GM23248 (cell line): ENCODE results near the gene SYNPR. TPM values are rescaled to one million over a fixed set of nuclear protein-coding genes. Genes with fewer than 3 reads are reported as not detected.

ENCODE experiments used
- DNase-seq: peaks from one replicate; pipeline ENCODE4 v3.0.0-alpha.2; 2015
- H2AFZ ChIP-seq: fragments of 200-600 bp; sonication (generic); 2 replicates; pipeline ENCODE4 v1.6.1; 2016; ENCODE audit warnings: antibody characterized with exemption
- H3F3A ChIP-seq: fragments of 200-600 bp; sonication (generic); 2 replicates; pipeline ENCODE4 v1.6.1; 2016; ENCODE audit warnings: mild to moderate bottlenecking, antibody characterized with exemption, mixed run types; ENCODE audit not compliant: insufficient read depth
- H3K27ac ChIP-seq: fragments of 200-600 bp; sonication (generic); 2 replicates; pipeline ENCODE4 v1.5.1; 2016; ENCODE audit warnings: mild to moderate bottlenecking
- H3K27me3 ChIP-seq: fragments of 200-600 bp; sonication (generic); replicated peaks from 2 replicates; pipeline ENCODE4 v1.6.1; 2016; ENCODE audit warnings: mild to moderate bottlenecking; ENCODE audit not compliant: insufficient read depth
- H3K36me3 ChIP-seq: fragments of 200-600 bp; sonication (generic); 2 replicates; pipeline ENCODE4 v1.6.1; 2016; ENCODE audit warnings: low read depth, mild to moderate bottlenecking
- H3K4me1 ChIP-seq: fragments of 200-600 bp; sonication (generic); 2 replicates; pipeline ENCODE4 v1.6.1; 2016; ENCODE audit warnings: mild to moderate bottlenecking; ENCODE audit not compliant: insufficient read depth
- H3K4me2 ChIP-seq: fragments of 200-600 bp; sonication (generic); one replicate; pipeline ENCODE4 v1.6.1; 2016; ENCODE audit warnings: mild to moderate bottlenecking; ENCODE audit not compliant: unreplicated experiment
- H3K4me3 ChIP-seq: fragments of 200-600 bp; sonication (generic); 2 replicates; pipeline ENCODE4 v1.5.1; 2016; ENCODE audit warnings: mild to moderate bottlenecking
- H3K79me2 ChIP-seq: fragments of 200-600 bp; sonication (generic); 2 replicates; pipeline ENCODE4 v1.6.1; 2016; ENCODE audit warnings: mild to moderate bottlenecking; ENCODE audit not compliant: insufficient read depth
- H3K9ac ChIP-seq: fragments of 200-600 bp; sonication (generic); 2 replicates; pipeline ENCODE4 v1.6.1; 2016; ENCODE audit warnings: mild to moderate bottlenecking
- H3K9me2 ChIP-seq: fragments of 200-600 bp; sonication (generic); 2 replicates; pipeline ENCODE4 v1.6.1; 2016; ENCODE audit warnings: mixed run types, mild to moderate bottlenecking, moderate library complexity; ENCODE audit not compliant: insufficient read depth
- H3K9me3 ChIP-seq: fragments of 200-600 bp; sonication (generic); one replicate; pipeline ENCODE4 v1.6.1; 2017; ENCODE audit warnings: low read depth
- H4K20me1 ChIP-seq: fragments of 200-600 bp; sonication (generic); 2 replicates; pipeline ENCODE4 v1.6.0; 2016; ENCODE audit not compliant: insufficient read depth
- EZH2 ChIP-seq: fragments of 200-600 bp; sonication (generic); IDR thresholded peaks from 2 replicates; pipeline ENCODE4 v1.6.1; 2018; ENCODE audit warnings: antibody characterized with exemption, mild to moderate bottlenecking; ENCODE audit not compliant: insufficient read depth, poor library complexity, severe bottlenecking
- EZH2phosphoT487 ChIP-seq: fragments of 200-600 bp; sonication (generic); IDR thresholded peaks from 2 replicates; pipeline ENCODE4 v1.6.1; 2018; ENCODE audit warnings: antibody characterized with exemption, moderate library complexity, mild to moderate bottlenecking, low read depth; ENCODE audit not compliant: insufficient read depth
- WGBS, 2 experiments: methylation state at CpG; one replicate each; pipeline ENCODE4 v1.1.6; 2015 to 2017; ENCODE audit warnings: low lambda C conversion rate in 2 of 2, low coverage in 1 of 2; ENCODE audit errors: missing lambda C conversion rate in 2 of 2; 5-methylcytosine and 5-hydroxymethylcytosine counted together
- in situ Hi-C: fragments of 300-500 bp; cut with MboI; formaldehyde crosslinking; loops from 2 replicates; pipeline ENCODE4 v1.15.0; 2020
- polyA plus RNA-seq: library from polyadenylated mRNA; unstranded; fragments of >200 nt; fragmentation: Nextera tagmentation; extraction: Ambion mirVana; gene quantifications from 2 replicates; pipeline ENCODE4 v1.2.1, GENCODE V29; 2016
- total RNA-seq: library from RNA; depleted of rRNA; stranded (reverse); fragments of >200 nt; shearing (Covaris generic); gene quantifications from 2 replicates; pipeline ENCODE4 v1.2.3, GENCODE V29; 2014

SYNPR gene
- total and polyA plus RNA-seq, 2 experiments from 2014 or later: not detected

DNA sequence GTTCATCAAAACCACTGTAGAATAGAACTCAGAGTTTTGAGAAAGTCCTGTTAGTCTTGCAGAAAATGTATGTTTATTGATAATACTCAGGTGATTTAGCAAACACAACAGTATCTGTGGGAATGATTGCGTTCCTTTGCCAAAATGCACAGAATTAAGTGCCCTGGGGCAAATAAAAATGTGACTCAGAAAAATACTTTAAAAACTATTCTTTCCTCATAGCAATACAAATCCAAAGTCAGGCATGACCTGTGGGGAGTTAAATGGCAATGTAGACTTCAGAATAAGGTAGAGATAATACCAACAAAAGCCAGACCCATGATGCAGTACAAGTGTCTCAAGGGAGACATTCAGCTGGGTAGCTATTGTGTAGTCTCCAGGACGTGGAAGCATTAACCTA, 302.0 kb downstream of the SYNPR start:
- no peaks in the 10 kb centered on the region for H4K20me1 ChIP-seq
- H3K4me2 ChIP-seq: no peak overlapping the region
- H3K9me3 ChIP-seq: no peaks in the 10 kb centered on the region
- no peaks in the 10 kb centered on the region for H3K27me3 ChIP-seq
- no peak overlapping the region for H3K4me3 ChIP-seq
- 64 to 73% methylated on average over 2 of the region's 2 CpGs for WGBS, 2 experiments
- H3F3A ChIP-seq: no peaks in the 10 kb centered on the region
- H2AFZ ChIP-seq: no peak overlapping the region
- no peak overlapping the region for H3K27ac ChIP-seq
- no peak overlapping the region for H3K9ac ChIP-seq
- in situ Hi-C loops: no loop called here
- TF ChIP-seq EZH2 (no peak), EZH2phosphoT487 (no peak)
- 0 out of 2 replicates have a peak, but pooled peaks cover 4% of the 10 kb centered on the region for H3K9me2 ChIP-seq
- no peaks in the 10 kb centered on the region for H3K36me3 ChIP-seq
- H3K4me1 ChIP-seq: peaks cover 9% of the 10 kb centered on the region; the same call in 1 of the 2 replicates
- no peaks in the 10 kb centered on the region for H3K79me2 ChIP-seq
- no peak for DNase-seq

GRCh38 chr3:63582943-63583500, 304.9 kb downstream of the SYNPR start:
- no peaks in the 10 kb centered on the region for H3K27me3 ChIP-seq
- TF ChIP-seq EZH2 (no peak), EZH2phosphoT487 (no peak)
- H3K9ac ChIP-seq: no peak overlapping the region
- H2AFZ ChIP-seq: no peak overlapping the region
- H3K36me3 ChIP-seq: no peaks in the 10 kb centered on the region
- no peak overlapping the region for H3K4me3 ChIP-seq
- peaks cover 9% of the 10 kb centered on the region; the same call in 1 of the 2 replicates for H3K4me1 ChIP-seq
- H3K9me3 ChIP-seq: no peaks in the 10 kb centered on the region
- no peaks in the 10 kb centered on the region for H3K79me2 ChIP-seq
- H3F3A ChIP-seq: no peaks in the 10 kb centered on the region
- WGBS, 2 experiments: 82 to 92% methylated on average over 3 of the region's 3 CpGs
- H4K20me1 ChIP-seq: no peaks in the 10 kb centered on the region
- no peak overlapping the region for H3K27ac ChIP-seq
- 0 out of 2 replicates have a peak, but pooled peaks cover 4% of the 10 kb centered on the region for H3K9me2 ChIP-seq
- in situ Hi-C loops: no loop called here
- H3K4me2 ChIP-seq: no peak overlapping the region
- peak; percentile 29 for DNase-seq

DNA sequence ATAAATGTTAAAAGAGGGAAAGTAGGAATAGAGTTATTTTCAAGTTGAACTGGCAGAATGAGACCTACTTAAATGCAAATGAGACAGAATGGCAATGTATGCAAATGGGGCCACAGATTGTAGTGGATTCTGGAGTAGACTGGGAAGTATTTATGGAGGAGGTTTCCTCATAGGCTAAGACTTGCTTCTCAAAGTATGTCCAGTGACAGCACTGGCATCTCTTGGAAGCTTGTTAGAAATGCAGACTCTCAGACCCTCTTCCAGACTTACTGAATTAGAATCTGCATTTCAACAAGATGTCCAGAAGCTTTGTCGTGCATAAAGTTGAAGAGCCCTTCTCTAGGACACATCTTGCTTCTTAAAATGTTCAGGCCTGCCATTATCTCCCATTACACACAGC, 306.6 kb downstream of the SYNPR start:
- no peak overlapping the region for H3K27ac ChIP-seq
- in situ Hi-C loops: no loop called here
- no peak overlapping the region for H3K4me3 ChIP-seq
- no peaks in the 10 kb centered on the region for H3F3A ChIP-seq
- H3K9me3 ChIP-seq: no peaks in the 10 kb centered on the region
- H3K9me2 ChIP-seq: 0 out of 2 replicates have a peak, but pooled peaks cover 4% of the 10 kb centered on the region
- H3K36me3 ChIP-seq: no peaks in the 10 kb centered on the region
- no peak overlapping the region for H3K4me2 ChIP-seq
- no peaks in the 10 kb centered on the region for H3K79me2 ChIP-seq
- WGBS, 2 experiments: 71 to 89% methylated on average over 1 of the region's 1 CpG
- H3K4me1 ChIP-seq: peaks cover 9% of the 10 kb centered on the region; the same call in 1 of the 2 replicates
- H4K20me1 ChIP-seq: no peaks in the 10 kb centered on the region
- no peak overlapping the region for H2AFZ ChIP-seq
- DNase-seq: no peak
- TF ChIP-seq EZH2: no peak
- TF ChIP-seq EZH2phosphoT487: no peak
- no peaks in the 10 kb centered on the region for H3K27me3 ChIP-seq
- no peak overlapping the region for H3K9ac ChIP-seq

- Histone ChIP-seq H3K79me2 (no peaks in the 10 kb centered on the region), H3K9ac (no peak overlapping the region), H4K20me1 (no peaks in the 10 kb centered on the region), H3F3A (no peaks in the 10 kb centered on the region), H3K36me3 (no peaks in the 10 kb centered on the region), H3K27ac (no peak overlapping the region), H3K27me3 (no peaks in the 10 kb centered on the region), H3K4me1 (peaks cover 9% of the 10 kb centered on the region; the same call in 1 of the 2 replicates), H3K9me2 (0 out of 2 replicates have a peak, but pooled peaks cover 4% of the 10 kb centered on the region), H3K9me3 (no peaks in the 10 kb centered on the region), H3K4me3 (no peak overlapping the region), H3K4me2 (no peak overlapping the region), H2AFZ (no peak overlapping the region)
- TF ChIP-seq EZH2: no peak
- TF ChIP-seq EZH2phosphoT487: no peak
- in situ Hi-C loops: no loop called here
- WGBS, 2 experiments: 38 to 50% methylated on average over 1 of the region's 1 CpG
- DNase-seq: no peak
Observed at GRCh38 chr3:63585927-63586326, 307.8 kb downstream of the SYNPR start.

DNA sequence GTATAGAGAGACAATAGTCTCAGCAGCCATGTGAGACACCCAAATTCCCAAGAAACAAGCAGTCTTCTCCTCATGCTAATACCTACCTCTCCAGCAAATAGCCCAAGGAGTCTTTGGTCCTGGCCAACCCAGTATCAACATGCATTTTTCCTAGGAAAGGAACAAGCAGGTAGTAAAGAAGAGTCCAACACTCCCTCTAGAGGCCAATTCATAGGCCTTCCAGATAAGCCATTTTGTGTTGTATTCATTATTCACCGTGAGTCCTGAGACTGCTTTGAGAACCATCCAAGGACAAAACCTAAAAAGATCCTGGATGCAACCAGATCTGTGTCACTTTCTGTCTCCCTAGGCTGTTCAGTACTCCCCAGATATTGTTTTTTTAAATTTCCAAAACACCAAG, 310.8 kb downstream of the SYNPR start:
- in situ Hi-C loops: no loop called here

More for the DNA sequence above, 310.8 kb downstream of the SYNPR start:
- Histone ChIP-seq H3K4me3 (no peak overlapping the region), H4K20me1 (no peaks in the 10 kb centered on the region), H3K4me1 (peaks cover 4% of the 10 kb centered on the region; the same call in 1 of the 2 replicates), H3K27me3 (no peaks in the 10 kb centered on the region), H3K9ac (no peak overlapping the region), H3K79me2 (no peaks in the 10 kb centered on the region), H2AFZ (no peak overlapping the region), H3K9me3 (no peaks in the 10 kb centered on the region), H3F3A (no peaks in the 10 kb centered on the region), H3K36me3 (no peaks in the 10 kb centered on the region), H3K9me2 (no peaks in the 10 kb centered on the region), H3K27ac (no peak overlapping the region), H3K4me2 (no peak overlapping the region)
- no peak for DNase-seq
- 88 to 100% methylated on average over 1 of the region's 1 CpG for WGBS, 2 experiments
- TF ChIP-seq EZH2: no peak
- TF ChIP-seq EZH2phosphoT487: no peak
